ENCODE results near the gene IQCH.

Gene IQCH

DNA sequence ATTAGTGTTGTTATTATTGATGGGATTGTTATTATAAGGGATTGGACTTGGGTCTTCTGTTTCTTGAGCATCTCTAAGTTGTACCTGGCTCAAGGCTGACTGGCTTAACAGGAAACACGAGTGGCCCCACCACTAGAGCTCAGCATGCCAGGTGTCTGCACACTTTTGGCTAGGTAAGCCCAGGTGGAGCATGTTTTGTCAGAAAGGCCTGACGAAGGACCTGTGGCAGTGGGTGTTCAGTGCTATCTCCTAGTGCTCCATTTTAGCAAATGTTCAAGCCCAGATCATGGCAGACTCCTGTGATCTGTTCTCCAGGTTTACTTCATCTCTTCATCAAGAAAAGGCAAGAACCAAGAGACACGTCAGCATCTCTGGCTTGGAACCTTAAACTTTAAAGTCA is 291.3 kb downstream of the IQCH start:
- DNase-seq, result no peak

DNA sequence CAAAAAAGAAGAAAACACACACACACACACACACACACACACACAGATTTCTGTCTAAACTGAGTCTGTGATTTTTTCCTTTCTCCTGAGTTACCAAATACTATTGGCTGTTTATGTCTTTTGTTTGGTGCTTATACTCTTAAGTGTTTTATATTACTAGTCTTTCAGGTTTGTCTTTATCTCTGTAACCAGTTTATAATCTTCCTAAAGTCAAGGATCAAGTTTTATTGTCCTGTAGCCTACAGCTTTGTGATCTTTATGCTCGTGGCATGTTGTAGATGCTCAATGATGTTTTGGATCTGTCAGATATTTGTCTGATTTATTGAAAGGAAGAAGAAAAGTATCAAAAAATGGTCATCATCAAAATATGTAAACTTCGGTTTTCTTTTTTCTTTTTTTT is 292.5 kb downstream of the IQCH start:
- no peak for DNase-seq

DNA sequence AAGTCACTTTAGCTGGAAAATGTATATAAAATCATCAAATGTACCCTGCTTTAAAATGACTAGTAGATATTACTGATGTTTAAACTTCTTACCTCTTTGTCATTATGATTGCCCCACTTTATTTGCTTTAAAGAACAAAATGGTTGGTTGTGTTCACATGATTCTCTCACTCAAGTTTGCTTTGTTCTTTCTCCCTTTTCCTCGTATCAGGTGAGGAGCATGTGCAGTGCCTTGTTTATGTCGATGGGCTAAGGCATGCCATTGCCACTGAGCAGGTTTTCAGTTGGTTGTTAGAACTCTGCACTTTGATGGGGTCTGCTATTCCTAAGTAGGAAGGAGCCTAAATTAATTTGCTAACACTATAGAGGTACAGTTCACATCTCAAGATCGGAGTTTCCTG is 293.2 kb downstream of the IQCH start:
- DNase-seq, result no peak

DNA sequence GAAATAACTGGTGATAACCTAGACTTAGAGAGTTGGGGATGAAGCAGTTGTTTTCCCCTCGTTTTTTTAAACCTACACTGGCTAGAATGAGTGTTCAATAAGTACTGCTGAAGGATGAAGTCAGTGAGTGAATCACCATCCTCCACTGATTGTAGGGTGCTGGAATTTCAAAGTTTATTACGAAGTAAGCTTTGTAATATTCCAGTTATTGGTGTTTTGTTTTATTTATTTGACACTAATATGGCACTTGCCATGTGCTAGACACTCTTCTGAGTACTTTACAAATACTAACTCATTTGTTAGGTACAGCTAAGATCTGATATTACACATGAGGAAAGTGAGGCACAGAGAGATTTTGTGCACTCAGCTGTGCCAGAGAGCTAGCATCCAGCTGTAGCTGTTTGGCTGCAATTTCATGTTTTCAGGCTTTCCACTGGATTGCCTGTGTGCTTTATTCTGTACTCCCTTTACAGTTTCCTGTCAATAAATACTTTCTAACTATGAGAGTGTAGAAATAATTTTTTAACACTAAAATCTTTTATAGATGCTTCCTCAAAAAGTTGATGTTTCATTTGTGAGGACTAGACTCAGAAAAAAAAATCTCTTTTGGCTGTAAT is 293.8 kb downstream of the IQCH start:
- DNase-seq, result no peak

DNA sequence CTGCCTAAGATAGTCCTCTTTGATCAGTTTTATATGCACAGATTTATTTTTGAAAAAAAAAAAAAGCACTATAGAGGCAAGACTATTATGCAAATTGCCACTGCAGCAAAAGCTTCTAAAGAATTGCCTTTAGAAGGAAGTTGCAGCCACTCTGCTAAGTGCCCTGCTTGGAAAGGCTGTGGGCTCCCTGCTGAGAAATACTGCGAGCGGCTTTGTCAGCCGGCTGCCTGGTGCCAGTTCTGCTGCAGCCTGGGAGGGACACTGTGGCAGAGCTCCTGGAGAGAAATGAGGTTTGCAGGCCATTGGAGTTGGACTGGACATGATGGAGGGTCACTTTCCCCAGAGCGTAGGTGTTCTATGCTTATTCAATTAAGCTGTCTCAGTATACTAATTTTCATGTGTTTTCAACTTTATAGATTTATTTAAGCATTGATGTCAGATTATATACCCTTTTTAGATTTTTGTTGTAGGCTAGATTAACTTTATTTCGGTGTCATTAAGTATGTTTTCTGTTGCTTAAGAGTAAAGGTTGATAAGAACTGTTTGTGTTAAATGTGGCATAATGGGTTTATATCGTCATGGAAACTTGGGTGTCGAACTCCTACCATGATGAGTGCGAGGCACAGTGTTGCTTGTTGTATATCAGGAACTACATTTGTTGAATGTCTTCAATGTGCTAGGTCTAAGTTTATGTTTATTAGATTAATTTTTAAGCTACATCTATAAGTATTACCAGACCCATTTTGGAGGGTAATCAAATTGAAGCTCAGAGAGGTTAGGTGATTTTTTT is 294.5 kb downstream of the IQCH start:
- DNase-seq, result no peak

DNA sequence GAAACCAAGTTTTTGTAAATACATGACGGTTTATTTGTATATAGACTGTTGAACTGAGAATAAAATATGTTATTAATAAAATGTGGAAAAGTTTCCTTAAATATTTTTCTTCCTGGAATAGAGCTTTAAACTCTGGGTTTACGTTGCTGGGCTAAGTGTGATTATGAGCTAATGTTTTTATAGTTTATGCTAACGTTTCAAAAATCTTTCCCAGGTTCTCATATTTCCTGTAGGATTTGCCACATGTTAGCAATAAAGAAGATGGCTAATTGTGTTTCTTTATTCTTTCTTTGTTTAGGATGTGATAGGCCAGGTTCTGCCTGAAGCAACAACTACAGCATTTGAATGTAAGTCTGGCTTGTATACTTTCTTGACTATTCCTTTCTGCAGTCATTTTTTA is 295.1 kb downstream of the IQCH start:
- no peak for DNase-seq

DNA sequence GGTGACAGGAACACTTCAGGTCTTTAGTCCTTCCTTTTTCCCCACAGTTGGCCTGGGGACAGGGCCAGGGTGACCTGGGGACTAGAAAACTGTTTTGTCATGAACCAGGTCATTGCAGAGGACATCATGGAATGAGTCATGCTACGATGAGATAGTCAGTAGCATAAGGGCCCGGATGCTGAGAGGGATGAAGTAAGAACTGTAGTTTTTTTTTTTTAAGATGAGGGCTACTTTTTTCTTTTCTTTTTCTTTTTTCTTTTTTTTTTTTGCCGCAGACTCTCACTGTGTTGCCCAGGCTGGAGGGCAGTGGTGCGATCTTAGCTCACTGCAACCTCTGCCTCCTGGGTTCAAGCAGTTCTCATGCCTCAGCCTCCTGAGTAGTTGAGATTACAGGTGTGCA is 295.9 kb downstream of the IQCH start:
- no peak for DNase-seq

DNA sequence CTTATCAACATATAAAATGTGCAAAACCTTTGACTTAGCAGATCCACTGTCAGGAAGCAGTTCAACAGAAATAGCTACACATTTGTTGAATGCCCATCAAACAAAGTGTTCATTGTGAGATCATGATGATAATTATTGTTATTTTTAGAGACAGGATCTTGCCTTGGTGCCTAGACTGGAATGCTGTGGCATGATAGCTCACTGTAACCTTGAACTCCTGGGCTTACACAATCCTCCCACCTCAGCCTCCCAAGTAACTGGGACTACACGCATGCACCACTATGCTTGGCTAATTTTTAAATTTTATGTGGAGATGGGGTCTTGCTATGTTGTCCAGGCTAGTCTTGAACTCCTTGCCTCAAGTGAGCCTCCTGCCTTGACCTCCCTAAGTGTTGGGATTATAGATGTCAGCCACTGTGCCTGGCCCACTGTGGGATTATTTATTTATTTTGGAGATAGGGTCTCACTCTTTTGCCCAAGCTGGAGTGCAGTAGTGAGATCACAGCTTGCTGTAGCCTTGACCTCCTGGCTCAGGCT is 296.7 kb downstream of the IQCH start:
- no peak for DNase-seq

Measured in stimulated activated CD4-positive, alpha-beta T cell treated with anti-CD3 and anti-CD28 coated beads, Interleukin-4, amount 100 ng/mL, for 4 hours (primary cell).